Vagina (tissue), 2 donors: ENCODE data around the gene TAGAP.

ENCODE experiments used
- POLR2AphosphoS5 ChIP-seq, 2 donors: sonication (generic); formaldehyde crosslinking; IDR thresholded peaks; one replicate each; pipeline ENCODE4 v1.9.0; 2017; ENCODE audit warnings: antibody characterized with exemption in 2 of 2, mild to moderate bottlenecking in 2 of 2, low read depth in 1 of 2; ENCODE audit not compliant: insufficient read depth in 1 of 2
- TF ChIP-seq, protein P1 (sequence below), 3 experiments: fragments of 450-650 bp in 2 of 3; fragments of 200-600 bp in 1 of 3; sonication (generic) in 1 of 3; IDR thresholded peaks; one replicate each; pipeline ENCODE4 v1.5.1; 2017 to 2019; ENCODE audit warnings: antibody characterized with exemption in 3 of 3, mild to moderate bottlenecking in 2 of 3, moderate library complexity in 2 of 3

DNA sequence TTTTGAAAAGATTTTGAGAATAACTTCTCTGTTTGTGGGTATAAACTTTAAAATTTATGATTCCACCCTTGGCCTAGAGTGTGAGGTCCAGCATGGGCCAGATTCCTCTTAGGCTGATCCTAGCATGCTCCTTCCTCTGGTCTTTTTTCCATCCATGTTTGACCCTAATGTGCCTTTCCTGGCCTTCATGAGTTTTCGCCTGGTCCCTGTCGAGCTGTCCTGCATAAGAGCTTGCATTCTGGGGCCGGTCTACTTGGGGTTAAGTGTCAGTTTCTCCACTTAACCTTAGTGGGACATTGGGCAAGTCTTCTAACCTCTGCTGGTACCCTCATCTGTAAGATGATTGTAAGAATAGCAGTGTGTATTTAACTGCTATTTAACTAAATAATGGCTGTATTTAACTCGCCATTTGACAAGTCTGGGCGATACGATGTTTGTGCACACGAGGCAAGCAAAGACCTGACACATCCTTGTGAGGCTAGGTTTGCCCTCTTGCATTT, 40.7 kb upstream of the TAGAP start:
- TF ChIP-seq POLR2AphosphoS5 (IDR thresholded peaks at IDR 0.05; ENCODE audit: insufficient read depth in 1 of 2, low read depth in 1 of 2): no peak
- TF ChIP-seq, protein P1, sequence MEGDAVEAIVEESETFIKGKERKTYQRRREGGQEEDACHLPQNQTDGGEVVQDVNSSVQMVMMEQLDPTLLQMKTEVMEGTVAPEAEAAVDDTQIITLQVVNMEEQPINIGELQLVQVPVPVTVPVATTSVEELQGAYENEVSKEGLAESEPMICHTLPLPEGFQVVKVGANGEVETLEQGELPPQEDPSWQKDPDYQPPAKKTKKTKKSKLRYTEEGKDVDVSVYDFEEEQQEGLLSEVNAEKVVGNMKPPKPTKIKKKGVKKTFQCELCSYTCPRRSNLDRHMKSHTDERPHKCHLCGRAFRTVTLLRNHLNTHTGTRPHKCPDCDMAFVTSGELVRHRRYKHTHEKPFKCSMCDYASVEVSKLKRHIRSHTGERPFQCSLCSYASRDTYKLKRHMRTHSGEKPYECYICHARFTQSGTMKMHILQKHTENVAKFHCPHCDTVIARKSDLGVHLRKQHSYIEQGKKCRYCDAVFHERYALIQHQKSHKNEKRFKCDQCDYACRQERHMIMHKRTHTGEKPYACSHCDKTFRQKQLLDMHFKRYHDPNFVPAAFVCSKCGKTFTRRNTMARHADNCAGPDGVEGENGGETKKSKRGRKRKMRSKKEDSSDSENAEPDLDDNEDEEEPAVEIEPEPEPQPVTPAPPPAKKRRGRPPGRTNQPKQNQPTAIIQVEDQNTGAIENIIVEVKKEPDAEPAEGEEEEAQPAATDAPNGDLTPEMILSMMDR (IDR thresholded peaks at IDR 0.05): no peak
